Lower lobe of right lung (tissue), 2 donors: Measurements from ENCODE around the gene NCF2. TPM values are rescaled to one million over a fixed set of nuclear protein-coding genes. Genes with fewer than 3 reads are reported as not detected.

Experiments
- ATAC-seq, 2 donors: fragments of 200-7000 bp; cut with Tn5 transposase; one replicate each; pipeline ENCODE4 v1.9.1; 2020 to 2022; ENCODE audit warnings: mild to moderate bottlenecking in 2 of 2, moderate library complexity in 2 of 2
- DNase-seq: peaks from one replicate; pipeline ENCODE4 v3.0.0-alpha.2; 2020
- H3K27ac ChIP-seq: fragments of 200-600 bp; one replicate; pipeline ENCODE4 v1.8.0; 2022
- H3K27me3 ChIP-seq: fragments of 200-600 bp; one replicate; pipeline ENCODE4 v1.8.0; 2022; ENCODE audit warnings: low read depth
- H3K36me3 ChIP-seq: fragments of 200-600 bp; one replicate; pipeline ENCODE4 v1.8.0; 2022; ENCODE audit warnings: mild to moderate bottlenecking
- H3K4me1 ChIP-seq: fragments of 200-600 bp; one replicate; pipeline ENCODE4 v1.8.0; 2022
- H3K4me3 ChIP-seq: fragments of 200-600 bp; one replicate; pipeline ENCODE4 v1.8.0; 2022; ENCODE audit warnings: mild to moderate bottlenecking
- H3K9me3 ChIP-seq: fragments of 200-600 bp; one replicate; pipeline ENCODE4 v1.8.0; 2022
- intact Hi-C: fragments of 100-400 bp; cut with DNase I; formaldehyde crosslinking; loops from one replicate; pipeline ENCODE4 v1.11.0; 2022
- total RNA-seq: library from RNA; stranded (reverse); fragmentation: NEBNext Ultra II Directional; extraction: Animal tissue kit (Norgen Biotek cat#: 25700); gene quantifications from one replicate; pipeline ENCODE4 v1.2.1, GENCODE V29; 2021
- TF ChIP-seq, protein P1 (sequence below): fragments of 200-600 bp; IDR thresholded peaks from one replicate; pipeline ENCODE4 v1.8.0; 2022; ENCODE audit warnings: antibody characterized with exemption, mild to moderate bottlenecking
- donor health status: DM: no; HTN: yes; CAD: no; lungs with severe emphysema.

Gene NCF2
- total RNA-seq, 1 donor from 2014 or later: 211 TPM

DNA sequence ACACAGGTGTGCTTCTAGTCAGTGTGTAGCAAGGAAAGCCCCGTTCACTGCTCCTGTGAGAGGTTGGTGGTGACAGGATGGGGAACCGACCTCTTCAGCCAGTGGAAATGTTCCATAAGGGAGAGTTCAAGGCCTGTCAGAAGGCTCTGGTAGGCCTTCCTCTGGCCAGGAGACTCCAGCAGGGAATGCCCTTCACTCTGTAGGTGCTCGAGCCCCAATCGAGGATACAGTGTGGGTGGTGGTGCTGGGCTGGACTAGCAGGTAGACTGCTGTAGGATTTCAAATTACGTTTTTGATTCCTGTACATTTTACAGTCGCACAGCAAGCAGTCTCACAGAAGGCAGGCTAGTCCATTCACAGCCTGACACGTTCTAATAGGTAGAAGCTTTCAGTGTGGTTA lies 37.8 kb downstream of the NCF2 start:
- intact Hi-C loops: no loop called here
- H3K27me3 ChIP-seq: no peaks in the 10 kb centered on the region
- H3K27ac ChIP-seq: no peak overlapping the region
- DNase-seq (no peak), ATAC-seq (no peak)
- H3K9me3 ChIP-seq: no peaks in the 10 kb centered on the region
- TF ChIP-seq, protein P1, sequence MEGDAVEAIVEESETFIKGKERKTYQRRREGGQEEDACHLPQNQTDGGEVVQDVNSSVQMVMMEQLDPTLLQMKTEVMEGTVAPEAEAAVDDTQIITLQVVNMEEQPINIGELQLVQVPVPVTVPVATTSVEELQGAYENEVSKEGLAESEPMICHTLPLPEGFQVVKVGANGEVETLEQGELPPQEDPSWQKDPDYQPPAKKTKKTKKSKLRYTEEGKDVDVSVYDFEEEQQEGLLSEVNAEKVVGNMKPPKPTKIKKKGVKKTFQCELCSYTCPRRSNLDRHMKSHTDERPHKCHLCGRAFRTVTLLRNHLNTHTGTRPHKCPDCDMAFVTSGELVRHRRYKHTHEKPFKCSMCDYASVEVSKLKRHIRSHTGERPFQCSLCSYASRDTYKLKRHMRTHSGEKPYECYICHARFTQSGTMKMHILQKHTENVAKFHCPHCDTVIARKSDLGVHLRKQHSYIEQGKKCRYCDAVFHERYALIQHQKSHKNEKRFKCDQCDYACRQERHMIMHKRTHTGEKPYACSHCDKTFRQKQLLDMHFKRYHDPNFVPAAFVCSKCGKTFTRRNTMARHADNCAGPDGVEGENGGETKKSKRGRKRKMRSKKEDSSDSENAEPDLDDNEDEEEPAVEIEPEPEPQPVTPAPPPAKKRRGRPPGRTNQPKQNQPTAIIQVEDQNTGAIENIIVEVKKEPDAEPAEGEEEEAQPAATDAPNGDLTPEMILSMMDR: no peak
- peaks cover 86% of the 10 kb centered on the region for H3K36me3 ChIP-seq
- peaks cover 3% of the 10 kb centered on the region for H3K4me1 ChIP-seq
- no peak overlapping the region for H3K4me3 ChIP-seq

DNA sequence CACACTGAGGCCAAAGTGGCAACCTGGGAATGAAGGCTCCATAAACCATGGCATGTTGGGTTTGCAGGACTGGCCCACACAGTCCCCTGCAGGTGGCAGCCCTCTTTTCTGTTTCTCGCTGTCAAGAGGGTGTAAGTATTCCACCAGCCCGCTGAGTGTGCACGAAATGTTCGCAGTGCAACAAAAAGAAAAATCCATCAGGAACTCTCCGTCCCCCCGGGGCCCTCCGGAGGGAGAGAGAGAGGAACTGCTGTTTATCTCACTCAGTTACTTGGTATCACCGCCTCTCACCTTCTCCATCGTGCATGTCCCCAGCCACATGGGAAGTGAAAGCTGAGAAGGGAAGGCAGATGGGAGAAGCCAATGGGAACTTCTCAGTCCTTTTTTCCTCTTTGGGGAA lies 38.3 kb downstream of the NCF2 start:
- DNase-seq (no peak), ATAC-seq (no peak)
- no peak overlapping the region for H3K27ac ChIP-seq

DNA sequence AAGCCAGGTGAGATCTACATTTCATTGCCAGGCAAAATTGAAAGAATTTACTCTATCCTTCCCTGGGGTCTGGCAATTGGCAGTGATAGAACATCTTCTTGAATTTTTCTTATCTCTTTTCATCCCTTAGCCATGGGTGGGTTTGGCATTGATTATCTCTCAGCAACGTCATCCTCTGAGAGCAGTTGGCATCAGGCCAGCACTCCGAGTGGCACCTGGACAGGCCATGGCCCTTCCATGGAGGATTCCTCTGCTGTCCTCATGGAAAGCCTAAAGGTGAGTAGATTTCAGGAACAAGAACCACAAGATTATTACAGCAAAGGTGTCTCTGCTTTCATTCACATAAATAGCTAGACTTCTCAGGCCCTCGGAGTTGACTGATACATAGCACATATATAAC lies 39.3 kb downstream of the NCF2 start:
- H3K4me1 ChIP-seq: peaks cover 3% of the 10 kb centered on the region
- TF ChIP-seq, protein P1: no peak
- no peak overlapping the region for H3K4me3 ChIP-seq

More for the DNA sequence above, 38.3 kb downstream of the NCF2 start:
- Histone ChIP-seq H3K4me3 (no peak overlapping the region), H3K4me1 (peaks cover 3% of the 10 kb centered on the region), H3K9me3 (no peaks in the 10 kb centered on the region), H3K36me3 (peaks cover 87% of the 10 kb centered on the region), H3K27me3 (no peaks in the 10 kb centered on the region)
- TF ChIP-seq, protein P1: no peak
- intact Hi-C loops: no loop called here

DNA sequence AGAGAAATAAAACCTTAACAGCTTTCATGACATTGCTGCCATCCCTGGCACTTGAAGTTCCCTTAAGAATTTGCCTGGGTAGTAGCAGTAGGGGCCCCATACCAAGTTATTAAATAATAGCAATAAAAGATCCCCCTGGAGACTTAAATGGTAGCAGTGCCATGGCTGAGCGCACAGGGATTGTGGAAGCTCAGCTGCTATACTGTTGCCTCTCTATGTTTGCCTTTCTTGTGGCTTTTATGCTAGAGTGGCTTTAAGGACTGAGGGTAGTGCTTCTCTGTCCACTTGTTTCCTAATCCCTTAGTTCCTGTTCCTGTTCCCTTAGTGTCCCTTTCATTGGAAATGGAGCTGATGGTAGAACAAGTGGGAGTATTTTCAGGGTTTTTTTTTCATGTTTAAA lies 42.1 kb downstream of the NCF2 start:
- no peaks in the 10 kb centered on the region for H3K27me3 ChIP-seq
- TF ChIP-seq, protein P1: no peak
- intact Hi-C loops: no loop called here
- H3K4me3 ChIP-seq: no peak overlapping the region
- H3K27ac ChIP-seq: no peak overlapping the region
- peak; percentile 76 to 77 for ATAC-seq
- H3K9me3 ChIP-seq: no peaks in the 10 kb centered on the region
- H3K4me1 ChIP-seq: peaks cover 7% of the 10 kb centered on the region
- peaks cover 90% of the 10 kb centered on the region for H3K36me3 ChIP-seq
- no peak for DNase-seq

More for the DNA sequence above, 39.3 kb downstream of the NCF2 start:
- Histone ChIP-seq H3K27me3 (no peaks in the 10 kb centered on the region), H3K27ac (no peak overlapping the region), H3K36me3 (peaks cover 96% of the 10 kb centered on the region), H3K9me3 (no peaks in the 10 kb centered on the region)
- DNase-seq: no peak
- intact Hi-C loops: no loop called here
- no peak for ATAC-seq

- ATAC-seq (no peak), DNase-seq (no peak)
- no peaks in the 10 kb centered on the region for H3K27me3 ChIP-seq
- no peak overlapping the region for H3K4me3 ChIP-seq
- peaks cover 7% of the 10 kb centered on the region for H3K4me1 ChIP-seq
- peaks cover 86% of the 10 kb centered on the region for H3K36me3 ChIP-seq
- H3K9me3 ChIP-seq: no peaks in the 10 kb centered on the region
- intact Hi-C loops: no loop called here
- TF ChIP-seq, protein P1: no peak
- H3K27ac ChIP-seq: no peak overlapping the region
Measured at GRCh38 chr1:183546427-183546826, 43.8 kb downstream of the NCF2 start.
